Measurements from ENCODE around the gene ATRNL1. TPM values are rescaled to one million over a fixed set of nuclear protein-coding genes. Genes with fewer than 3 reads are reported as not detected.
A peak's percentile ranks its signal among the peaks of the same experiment; 100 is the strongest.

Gene ATRNL1
- total and polyA plus RNA-seq, 2 of the 8 experiments (the other 6 are each of a cell fraction or from before 2014, with no cell fraction given) = 5.1 to 17.6 TPM

GRCh38 chr10:115091161-115091560 lies 2.0 kb upstream of the ATRNL1 start:
- H2AFZ ChIP-seq (ENCODE audit: low read length) = peak overlapping the region; percentile 81; the same call in 1 of the 2 replicates
- H3K23ac ChIP-seq (ENCODE audit: insufficient read length) = no peak overlapping the region
- no peak overlapping the region for H2BK12ac ChIP-seq (ENCODE audit: low read depth, low read length)
- no peak for FAIRE-seq
- H2AK5ac ChIP-seq (ENCODE audit: low read depth, low read length) = no peak overlapping the region
- no peak overlapping the region for H3K27ac ChIP-seq (ENCODE audit: low read depth, low read length)
- no peaks in the 10 kb centered on the region for H3K36me3 ChIP-seq (ENCODE audit: control insufficient read depth in 2 of 4, insufficient read depth in 4 of 4, low read length in 3 of 4)
- peak overlapping the region; percentile 80; the same call in 1 of the 2 replicates for H2BK20ac ChIP-seq (ENCODE audit: low read length)
- peaks cover 0 to 6% of the 10 kb centered on the region in 2 experiments; a peak in 3 of 4 replicates for H3K9me3 ChIP-seq (ENCODE audit: insufficient read depth in 2 of 2, low read depth in 1 of 2, low read length in 1 of 2)
- H3K79me1 ChIP-seq (ENCODE audit: low read depth, low read length) = no peaks in the 10 kb centered on the region
- H3K4me1 ChIP-seq (replicated peaks in 1 of 4; ENCODE audit: control insufficient read depth in 3 of 4, insufficient read depth in 4 of 4, low read length in 3 of 4) = peaks cover 0 to 4% (median under 1%) of the 10 kb centered on the region in 4 experiments; a peak in 2 of 7 replicates
- H3K56ac ChIP-seq (replicated peaks; ENCODE audit: insufficient read length, low read depth, low read length) = no peak overlapping the region
- TF ChIP-seq BCL11A (IDR thresholded peaks at IDR 0.05; ENCODE audit: low read depth in 2 of 2, low read length in 2 of 2) (no peak), SIN3A (conservative IDR thresholded peaks at IDR 0.05 in 1 of 2, IDR thresholded peaks at IDR 0.05 in 1 of 2; ENCODE audit: low read depth in 1 of 2, low read length in 2 of 2) (no peak), ATF2 (IDR thresholded peaks at IDR 0.05; ENCODE audit: low read length) (no peak), CBX8 (IDR thresholded peaks at IDR 0.05; ENCODE audit: borderline replicate concordance, low read depth, low read length) (no peak), EP300 (IDR thresholded peaks at IDR 0.05; ENCODE audit: borderline replicate concordance in 1 of 2, low read depth in 2 of 2, low read length in 2 of 2) (no peak)
- peaks cover 0 to 2% of the 10 kb centered on the region in 2 experiments for H4K20me1 ChIP-seq (replicated peaks in 1 of 2; ENCODE audit: control insufficient read depth in 1 of 2, insufficient read depth in 2 of 2, low read length in 2 of 2)
- H4K91ac ChIP-seq (replicated peaks; ENCODE audit: insufficient read length, low read length) = no peak overlapping the region
- H3K4ac ChIP-seq (replicated peaks; ENCODE audit: insufficient read length, low read depth, low read length) = no peak overlapping the region
- 71% methylated on average over 6 of the region's 6 CpGs; no CpG with 5 or more reads in 1 of the 2 experiments for WGBS, 2 experiments (ENCODE audit: extremely low coverage in 1 of 2, insufficient coverage in 1 of 2, insufficient read length in 1 of 2, insufficient replicate concordance in 2 of 2, low coverage in 1 of 2, low lambda C conversion rate in 2 of 2, missing lambda C conversion rate in 1 of 2)
- H3K4me2 ChIP-seq (ENCODE audit: insufficient read depth in 1 of 2, low read depth in 2 of 2, low read length in 2 of 2) = no peak overlapping the region; a peak in 2 of 4 replicates
- H3K79me2 ChIP-seq (ENCODE audit: control insufficient read depth in 1 of 2, insufficient read depth in 2 of 2, low read length in 2 of 2) = 0 out of 4 replicates have a peak, but pooled peaks cover 0 to 7% of the 10 kb centered on the region in 2 experiments
- no peak overlapping the region for H3K18ac ChIP-seq (ENCODE audit: extremely low read depth, low read length)
- H4K8ac ChIP-seq (ENCODE audit: extremely low read depth, insufficient read depth, low read length) = no peak overlapping the region
- H4K5ac ChIP-seq (ENCODE audit: insufficient read length, low read depth, low read length) = no peak overlapping the region
- DNase-seq (ENCODE audit: low read depth in 1 of 2, low spot score in 2 of 2) = no peak
- CTCF ChIA-PET (ENCODE audit: partially characterized antibody) = interaction anchor here (0.7 to 1.7 kb wide), 4 partner anchors 71 to 215 kb away, joined by 3 to 5 read pairs (median 4); no protein-coding TSS in a partner anchor
- H2BK15ac ChIP-seq (ENCODE audit: low read length) = no peak overlapping the region
- no peak overlapping the region for H2BK120ac ChIP-seq (replicated peaks; ENCODE audit: low read depth, low read length)
- no peak overlapping the region for H3K14ac ChIP-seq (ENCODE audit: insufficient read length)
- no peak overlapping the region for H3K9ac ChIP-seq (replicated peaks in 1 of 4; ENCODE audit: extremely low read depth in 1 of 4, low read depth in 3 of 4, low read length in 3 of 4)
- H3K27me3 ChIP-seq (replicated peaks in 1 of 4; ENCODE audit: control insufficient read depth in 3 of 4, extremely low read depth in 1 of 4, insufficient read depth in 3 of 4, low read length in 3 of 4) = peaks cover 0 to 20% (median 10%) of the 10 kb centered on the region in 4 experiments; a peak in 4 of 7 replicates
- peaks cover 7% of the 10 kb centered on the region; the same call in 1 of the 2 replicates for H3K23me2 ChIP-seq (ENCODE audit: low read depth, low read length)
- no peak overlapping the region for H2BK5ac ChIP-seq (ENCODE audit: low read depth, low read length)
- POLR2A ChIA-PET (ENCODE audit: partially characterized antibody) = no interaction called here
- no peak overlapping the region for H3K4me3 ChIP-seq (ENCODE audit: extremely low read depth in 1 of 4, insufficient read depth in 2 of 4, low read depth in 3 of 4, low read length in 4 of 4)

Data from H1 (cell line).